OCI-LY7 (cell line): ENCODE measurements around the gene EPAS1.

Experiments used
- CTCF ChIP-seq: fragments of 200-600 bp; sonication (generic); conservative IDR thresholded peaks from 2 replicates; pipeline ENCODE4 v1.5.1; 2014; ENCODE audit warnings: mild to moderate bottlenecking, antibody characterized with exemption, low read length, moderate library complexity, mixed read lengths
- EZH2phosphoT487 ChIP-seq: fragments of 200-600 bp; sonication (generic); IDR thresholded peaks from 2 replicates; pipeline ENCODE4 v1.6.1; 2018; ENCODE audit warnings: low read depth, borderline replicate concordance, mild to moderate bottlenecking, mixed run types, antibody characterized with exemption, low read length, moderate library complexity, mixed read lengths

- TF ChIP-seq CTCF (peak; percentile 98), EZH2phosphoT487 (no peak)
Observed at GRCh38 chr2:46364797-46365457, 67.7 kb downstream of the EPAS1 start.
